H1 (cell line): ENCODE data around the gene RPRML.

Experiments used
- CTCF ChIP-seq, 3 experiments: IDR thresholded peaks; 1 replicate in 2 of 3; 2 replicates in 1 of 3; pipeline versions ENCODE4 v1.5.1 to v1.6.1; 2011; ENCODE audit warnings: low read length in 3 of 3, mild to moderate bottlenecking in 3 of 3, inconsistent platforms in 2 of 3, low read depth in 1 of 3, moderate library complexity in 1 of 3; ENCODE audit not compliant: insufficient read depth in 1 of 3; ENCODE audit errors: control extremely low read depth in 1 of 3
- EP300 ChIP-seq, 2 experiments: IDR thresholded peaks; 1 replicate in 1 of 2; 2 replicates in 1 of 2; pipeline ENCODE4 v1.6.1; 2011 to 2012; ENCODE audit warnings: low read depth in 2 of 2, low read length in 2 of 2, mild to moderate bottlenecking in 2 of 2, borderline replicate concordance in 1 of 2, inconsistent platforms in 1 of 2, moderate library complexity in 1 of 2
- SIN3A ChIP-seq, 2 experiments: IDR thresholded peaks in 1 of 2; conservative IDR thresholded peaks in 1 of 2; 2 replicates each; pipeline ENCODE4 v1.6.1; 2011 to 2012; ENCODE audit warnings: low read length in 2 of 2, improper control_type of control experiment in 1 of 2, low read depth in 1 of 2, mild to moderate bottlenecking in 1 of 2
- SUZ12 ChIP-seq: fragments of 200-600 bp; sonication (generic); IDR thresholded peaks from 2 replicates; pipeline ENCODE4 v1.6.1; 2012; ENCODE audit warnings: mild to moderate bottlenecking, inconsistent platforms, low read length, moderate library complexity, mixed read lengths

- TF ChIP-seq CTCF (IDR thresholded peaks at IDR 0.05; ENCODE audit: control extremely low read depth in 1 of 3, insufficient read depth in 1 of 3, low read depth in 1 of 3, low read length in 3 of 3): no peak
- no peak for TF ChIP-seq SIN3A (conservative IDR thresholded peaks at IDR 0.05 in 1 of 2, IDR thresholded peaks at IDR 0.05 in 1 of 2; ENCODE audit: low read depth in 1 of 2, low read length in 2 of 2)
- TF ChIP-seq EP300 (IDR thresholded peaks at IDR 0.05; ENCODE audit: borderline replicate concordance in 1 of 2, low read depth in 2 of 2, low read length in 2 of 2): no peak
- no peak for TF ChIP-seq SUZ12
Observed at GRCh38 chr17:46943501-46944393, 35.3 kb downstream of the RPRML start.
